SHP77 (cell line): ENCODE data around the gene THADA.
"Not testable (repeated sequence)": the region's sequence is repeated elsewhere in the genome, so short reads cannot be mapped to it uniquely, and the experiment has no call there.

Source experiments
- DNase-seq, 2 experiments: peaks; one replicate each; lab custom pipeline; 2025; lab: John Stamatoyannopoulos, UW

Gene THADA

GRCh38 chr2:43408407-43409160, 187.3 kb downstream of the THADA start:
- DNase-seq = no peak

- DNase-seq = no peak
Observed at GRCh38 chr2:43407935-43408334, 187.9 kb downstream of the THADA start.

GRCh38 chr2:43406651-43407279, 189.1 kb downstream of the THADA start:
- DNase-seq = no peak

GRCh38 chr2:43405829-43406228, 190.0 kb downstream of the THADA start:
- no peak for DNase-seq

- no peak for DNase-seq
Observed at GRCh38 chr2:43402452-43402937, 193.3 kb downstream of the THADA start.

- no peak for DNase-seq
Observed at GRCh38 chr2:43402002-43402401, 193.8 kb downstream of the THADA start.

GRCh38 chr2:43400508-43400907, 195.3 kb downstream of the THADA start:
- DNase-seq = no peak

GRCh38 chr2:43399515-43400264, 196.1 kb downstream of the THADA start:
- DNase-seq = no peak

GRCh38 chr2:43399098-43399497, 196.7 kb downstream of the THADA start:
- DNase-seq = no peak

GRCh38 chr2:43397821-43398220, 198.0 kb downstream of the THADA start:
- no peak for DNase-seq

GRCh38 chr2:43397411-43397810, 198.4 kb downstream of the THADA start:
- no peak for DNase-seq

GRCh38 chr2:43396344-43396743, 199.5 kb downstream of the THADA start:
- DNase-seq = not testable (repeated sequence)

GRCh38 chr2:43393918-43394317, 201.9 kb downstream of the THADA start:
- no peak for DNase-seq

- DNase-seq = no peak
Observed at GRCh38 chr2:43391878-43392215, 204.0 kb downstream of the THADA start.

- DNase-seq = no peak
Observed at GRCh38 chr2:43391201-43391877, 204.5 kb downstream of the THADA start.

- no peak for DNase-seq
Observed at GRCh38 chr2:43389581-43390466, 206.0 kb downstream of the THADA start.

- no peak for DNase-seq
Observed at GRCh38 chr2:43388371-43388770, 207.5 kb downstream of the THADA start.

GRCh38 chr2:43387092-43388062, 208.5 kb downstream of the THADA start:
- DNase-seq = no peak

GRCh38 chr2:43386679-43387078, 209.2 kb downstream of the THADA start:
- DNase-seq = not testable (repeated sequence)

- no peak for DNase-seq
Observed at GRCh38 chr2:43384143-43384542, 211.7 kb downstream of the THADA start.
